OCI-LY1 (cell line): ENCODE data around the gene QSER1.

Experiments used
- CTCF ChIP-seq: fragments of 200-600 bp; sonication (generic), shearing (Covaris generic); IDR thresholded peaks from 2 replicates; pipeline ENCODE4 v1.5.1; 2017; ENCODE audit warnings: mild to moderate bottlenecking, antibody characterized with exemption, low read length, moderate library complexity, mixed read lengths
- EZH2 ChIP-seq: fragments of 200-600 bp; sonication (generic), shearing (Covaris generic); IDR thresholded peaks from 2 replicates; pipeline ENCODE4 v1.8.0; 2017; ENCODE audit warnings: borderline replicate concordance, mixed run types, mild to moderate bottlenecking, antibody characterized with exemption, low read length, moderate library complexity, mixed read lengths

DNA sequence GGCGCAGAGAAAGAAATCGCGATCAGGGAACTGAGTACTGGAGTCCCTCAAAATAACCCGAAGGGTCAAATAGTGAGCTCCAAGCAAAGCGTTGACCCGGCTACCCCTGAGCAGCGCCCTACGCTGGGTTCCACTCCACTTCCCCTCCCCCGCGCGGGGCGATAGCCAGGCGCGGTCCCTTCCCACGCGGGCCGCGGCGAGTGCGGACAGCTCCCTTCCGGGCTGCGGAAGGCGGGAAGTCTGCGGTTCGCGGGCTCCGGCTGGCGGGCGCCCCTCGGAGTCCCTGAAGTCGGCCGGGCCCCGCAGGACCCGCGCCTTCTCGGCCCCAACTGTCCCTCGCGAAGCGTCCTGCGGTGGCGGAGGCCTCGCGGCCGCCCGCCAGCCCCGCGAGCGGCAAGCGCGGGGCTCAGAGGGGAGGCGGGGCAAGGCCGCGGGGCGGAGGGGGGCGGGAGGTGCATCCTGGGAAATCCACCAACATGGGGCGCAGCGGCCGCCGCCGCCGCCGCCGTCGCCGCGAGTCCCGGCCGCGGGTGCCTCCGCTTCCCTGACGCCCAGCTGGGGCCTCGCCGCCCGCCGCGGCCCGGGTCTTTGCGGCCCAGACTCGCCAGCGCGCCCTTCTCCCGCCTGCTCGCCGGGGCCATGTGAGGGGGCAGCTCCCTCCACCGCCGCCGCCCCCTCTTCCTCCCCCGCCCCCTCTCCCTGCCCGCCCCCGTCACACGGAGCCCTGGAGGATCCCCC, at the start of gene QSER1:
- no peak for TF ChIP-seq CTCF
- no peak for TF ChIP-seq EZH2
